ENCODE measurements around the gene DOP1B. TPM values are rescaled to one million over a fixed set of nuclear protein-coding genes. Genes with fewer than 3 reads are reported as not detected.
A peak's percentile ranks its signal among the peaks of the same experiment; 100 is the strongest.
"Not testable (repeated sequence)": the region's sequence is repeated elsewhere in the genome, so short reads cannot be mapped to it uniquely, and the experiment has no call there.

The DOP1B gene
- polyA plus RNA-seq, 1 experiment = 8.5 TPM

DNA sequence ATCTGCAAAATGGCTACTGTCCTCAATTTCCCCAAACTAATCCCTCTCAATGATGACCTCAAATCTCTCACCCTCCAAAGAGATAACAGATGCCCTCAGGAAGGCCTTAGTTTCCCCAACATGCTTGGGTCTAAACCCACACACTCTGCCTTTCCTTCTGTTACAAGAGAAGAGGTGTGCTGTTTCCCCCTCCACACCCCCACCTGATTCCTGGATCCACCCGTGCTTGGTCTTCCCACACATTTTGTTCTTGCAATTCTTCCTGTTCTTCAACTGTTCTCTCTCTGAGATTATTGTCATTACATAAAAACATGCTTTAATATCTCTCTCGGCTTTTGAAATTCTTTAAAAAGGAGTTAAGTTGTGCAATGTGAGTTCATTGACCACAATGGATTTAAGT is 27.4 kb upstream of the DOP1B start:
- TF ChIP-seq, protein P1, sequence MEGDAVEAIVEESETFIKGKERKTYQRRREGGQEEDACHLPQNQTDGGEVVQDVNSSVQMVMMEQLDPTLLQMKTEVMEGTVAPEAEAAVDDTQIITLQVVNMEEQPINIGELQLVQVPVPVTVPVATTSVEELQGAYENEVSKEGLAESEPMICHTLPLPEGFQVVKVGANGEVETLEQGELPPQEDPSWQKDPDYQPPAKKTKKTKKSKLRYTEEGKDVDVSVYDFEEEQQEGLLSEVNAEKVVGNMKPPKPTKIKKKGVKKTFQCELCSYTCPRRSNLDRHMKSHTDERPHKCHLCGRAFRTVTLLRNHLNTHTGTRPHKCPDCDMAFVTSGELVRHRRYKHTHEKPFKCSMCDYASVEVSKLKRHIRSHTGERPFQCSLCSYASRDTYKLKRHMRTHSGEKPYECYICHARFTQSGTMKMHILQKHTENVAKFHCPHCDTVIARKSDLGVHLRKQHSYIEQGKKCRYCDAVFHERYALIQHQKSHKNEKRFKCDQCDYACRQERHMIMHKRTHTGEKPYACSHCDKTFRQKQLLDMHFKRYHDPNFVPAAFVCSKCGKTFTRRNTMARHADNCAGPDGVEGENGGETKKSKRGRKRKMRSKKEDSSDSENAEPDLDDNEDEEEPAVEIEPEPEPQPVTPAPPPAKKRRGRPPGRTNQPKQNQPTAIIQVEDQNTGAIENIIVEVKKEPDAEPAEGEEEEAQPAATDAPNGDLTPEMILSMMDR (IDR thresholded peaks at IDR 0.05; ENCODE audit: insufficient read depth, low read depth, low read length) = no peak
- no peak overlapping the region for H3K4me3 ChIP-seq (ENCODE audit: low read depth, low read length)
- no peak for DNase-seq (ENCODE audit: low read depth)
- no peaks in the 10 kb centered on the region for H3K36me3 ChIP-seq (ENCODE audit: control insufficient read depth, insufficient read depth, low read length)
- POLR2A ChIA-PET = no interaction called here
- CTCF ChIA-PET = no interaction called here
- no peaks in the 10 kb centered on the region for H3K27me3 ChIP-seq (ENCODE audit: control insufficient read depth, insufficient read depth, low read length)

DNA sequence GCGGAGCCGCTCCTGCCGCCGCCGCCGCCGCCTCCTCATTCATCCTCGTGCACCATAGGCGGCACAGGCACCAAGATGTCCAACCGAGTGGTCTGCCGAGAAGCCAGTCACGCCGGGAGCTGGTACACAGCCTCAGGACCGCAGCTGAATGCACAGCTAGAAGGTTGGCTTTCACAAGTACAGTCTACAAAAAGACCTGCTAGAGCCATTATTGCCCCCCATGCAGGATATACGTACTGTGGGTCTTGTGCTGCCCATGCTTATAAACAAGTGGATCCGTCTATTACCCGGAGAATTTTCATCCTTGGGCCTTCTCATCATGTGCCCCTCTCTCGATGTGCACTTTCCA is 26.2 kb upstream of the DOP1B start:
- POLR2A ChIA-PET = interaction anchor here (0.6 kb wide), 1 partner anchor 124 kb away, joined by 4 read pairs; no protein-coding TSS in a partner anchor
- not testable (repeated sequence) for H3K27me3 ChIP-seq (ENCODE audit: control insufficient read depth, insufficient read depth, low read length); H3K36me3 ChIP-seq (ENCODE audit: control insufficient read depth, insufficient read depth, low read length); DNase-seq (ENCODE audit: low read depth)
- CTCF ChIA-PET = interaction anchor here (0.9 kb wide), 1 partner anchor 12 kb away, joined by 4 read pairs; no protein-coding TSS in a partner anchor
- H3K4me3 ChIP-seq (ENCODE audit: low read depth, low read length) = peak overlapping the region; percentile 32

DNA sequence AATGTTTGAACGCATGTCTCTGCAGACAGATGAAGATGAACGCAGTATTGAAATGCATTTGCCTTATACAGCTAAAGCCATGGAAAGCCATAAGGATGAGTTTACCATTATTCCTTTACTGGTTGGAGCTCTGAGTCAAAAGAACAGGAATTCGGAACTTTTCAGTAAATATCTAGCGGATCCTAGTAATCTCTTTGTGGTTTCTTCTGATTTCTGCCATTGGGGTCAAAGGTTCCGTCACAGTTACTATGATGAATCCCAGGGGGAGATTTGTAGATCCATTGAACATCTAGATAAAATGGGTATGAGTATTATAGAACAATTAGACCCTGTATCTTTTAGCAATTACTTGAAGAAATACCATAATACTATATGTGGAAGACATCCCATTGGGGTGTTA is 25.8 kb upstream of the DOP1B start:
- H3K27me3 ChIP-seq (ENCODE audit: control insufficient read depth, insufficient read depth, low read length); H3K36me3 ChIP-seq (ENCODE audit: control insufficient read depth, insufficient read depth, low read length); H3K4me3 ChIP-seq (ENCODE audit: low read depth, low read length); DNase-seq (ENCODE audit: low read depth): not testable (repeated sequence)
- CTCF ChIA-PET = interaction anchor here (0.9 kb wide), 1 partner anchor 11 kb away, joined by 4 read pairs; no protein-coding TSS in a partner anchor
- POLR2A ChIA-PET = interaction anchor here (0.6 kb wide), 1 partner anchor 123 kb away, joined by 4 read pairs; no protein-coding TSS in a partner anchor

DNA sequence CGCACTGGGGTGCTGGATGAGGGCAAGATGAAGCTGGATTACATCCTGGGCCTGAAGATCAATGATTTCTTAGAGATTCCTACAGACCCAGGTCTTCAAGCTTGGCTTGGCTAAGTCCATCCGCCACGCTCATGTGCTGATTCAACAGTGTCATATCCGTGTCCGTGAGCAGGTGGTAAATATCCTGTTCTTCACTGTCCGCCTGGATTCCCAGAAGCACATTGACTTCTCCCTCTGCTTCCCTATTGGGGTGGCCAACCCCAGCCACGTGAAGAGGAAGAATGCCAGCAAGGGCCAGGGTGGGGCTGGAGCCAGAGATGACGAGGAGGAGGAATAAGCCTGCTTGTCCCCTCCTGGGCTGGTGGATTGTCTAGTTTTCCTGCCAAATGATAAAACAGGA is 23.9 kb upstream of the DOP1B start:
- H3K36me3 ChIP-seq (ENCODE audit: control insufficient read depth, insufficient read depth, low read length) = no peaks in the 10 kb centered on the region
- ChIA-PET CTCF (interaction anchor here (0.7 to 1.0 kb wide), 2 partner anchors 31 to 257 kb away, joined by 3 to 5 read pairs; no protein-coding TSS in a partner anchor), POLR2A (no interaction called here)
- no peak overlapping the region for H3K4me3 ChIP-seq (ENCODE audit: low read depth, low read length)
- H3K27me3 ChIP-seq (ENCODE audit: control insufficient read depth, insufficient read depth, low read length) = no peaks in the 10 kb centered on the region
- TF ChIP-seq, protein P1 (IDR thresholded peaks at IDR 0.05; ENCODE audit: insufficient read depth, low read depth, low read length) = no peak
- no peak for DNase-seq (ENCODE audit: low read depth)

DNA sequence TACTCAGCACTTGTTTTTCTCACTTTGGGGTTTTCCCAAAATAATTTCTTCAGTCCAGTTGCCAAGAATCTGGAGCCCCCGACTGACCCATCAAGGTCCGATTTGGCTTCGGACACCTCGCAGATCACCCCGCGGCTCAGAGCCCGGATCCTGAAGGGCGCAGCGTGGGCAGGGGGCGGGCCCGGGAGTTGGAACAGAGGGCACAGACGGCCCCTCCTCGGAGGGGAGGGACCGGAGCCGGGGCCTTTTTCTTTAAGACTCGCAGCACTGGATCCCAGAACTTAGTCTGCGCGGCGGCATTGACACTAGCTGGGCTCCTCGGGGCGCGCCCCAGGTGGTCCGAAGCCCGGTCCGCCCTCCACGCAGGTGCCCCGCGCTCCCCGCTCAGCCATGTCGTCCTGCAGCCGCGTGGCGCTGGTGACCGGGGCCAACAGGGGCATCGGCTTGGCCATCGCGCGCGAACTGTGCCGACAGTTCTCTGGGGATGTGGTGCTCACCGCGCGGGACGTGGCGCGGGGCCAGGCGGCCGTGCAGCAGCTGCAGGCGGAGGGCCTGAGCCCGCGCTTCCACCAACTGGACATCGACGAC is 21.7 kb upstream of the DOP1B start, which contains the start of gene CBR3:
TSS of gene CBR3 (plus strand) at position 277 of the 588 bp plus-strand sequence. CDS start at position 391, 114 bp downstream.
- Histone ChIP-seq H3K36me3 (ENCODE audit: control insufficient read depth, insufficient read depth, low read length) (no peaks in the 10 kb centered on the region), H3K4me3 (ENCODE audit: low read depth, low read length) (peak within 1 kb of the TSS; percentile 72), H3K27me3 (ENCODE audit: control insufficient read depth, insufficient read depth, low read length) (no peaks in the 10 kb centered on the region)
- DNase-seq (ENCODE audit: low read depth) = peak; percentile 19
- TF ChIP-seq, protein P1 (IDR thresholded peaks at IDR 0.05; ENCODE audit: insufficient read depth, low read depth, low read length) = no peak
- ChIA-PET POLR2A (no interaction called here), CTCF (interaction anchor here (1.0 kb wide), 1 partner anchor 9 kb away, joined by 3 read pairs; no protein-coding TSS in a partner anchor)

DNA sequence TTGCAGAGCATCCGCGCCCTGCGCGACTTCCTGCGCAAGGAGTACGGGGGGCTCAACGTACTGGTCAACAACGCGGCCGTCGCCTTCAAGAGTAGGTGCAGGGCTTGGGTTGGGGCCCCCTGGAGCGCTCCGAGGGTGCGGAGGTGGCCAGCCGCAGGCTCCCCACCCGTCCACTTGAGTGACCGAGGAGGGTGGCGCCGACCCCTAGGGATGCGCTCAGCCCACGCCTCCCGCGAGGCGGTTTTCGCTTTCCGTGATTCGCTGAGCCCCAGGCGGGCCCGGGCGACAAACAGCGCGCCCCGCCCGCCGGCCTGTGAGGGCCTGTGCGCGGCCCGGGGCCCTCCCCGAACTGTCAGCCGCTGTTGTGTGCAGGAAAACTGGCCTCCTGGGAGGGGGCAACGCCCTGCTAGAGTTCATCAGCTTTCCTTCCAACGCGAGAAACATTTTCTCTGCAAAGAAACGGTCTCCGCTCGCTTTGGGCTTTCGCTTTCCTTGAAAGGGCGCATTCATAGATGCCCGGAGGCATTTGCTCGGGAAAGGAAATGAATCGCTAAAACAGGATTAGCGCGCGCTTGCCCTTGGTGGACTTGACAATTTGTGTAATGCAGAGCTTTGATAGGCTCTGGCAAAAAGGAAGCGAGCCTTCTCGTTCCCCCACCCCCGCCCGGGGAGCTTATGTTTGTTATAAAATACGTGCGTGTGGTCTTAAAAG is 21.1 kb upstream of the DOP1B start:
- peak; percentile 37 for DNase-seq (ENCODE audit: low read depth)
- Histone ChIP-seq H3K4me3 (ENCODE audit: low read depth, low read length) (peak overlapping the region; percentile 72), H3K36me3 (ENCODE audit: control insufficient read depth, insufficient read depth, low read length) (no peaks in the 10 kb centered on the region), H3K27me3 (ENCODE audit: control insufficient read depth, insufficient read depth, low read length) (no peaks in the 10 kb centered on the region)
- TF ChIP-seq, protein P1 (IDR thresholded peaks at IDR 0.05; ENCODE audit: insufficient read depth, low read depth, low read length) = no peak
- ChIA-PET POLR2A (interaction anchor here (0.9 kb wide), 1 partner anchor 187 kb away, joined by 4 read pairs; no protein-coding TSS in a partner anchor), CTCF (interaction anchor here (1.0 to 9.0 kb wide), 3 partner anchors 10 to 185 kb away, joined by 3 to 63 read pairs (median 3); partner anchors contain the start of gene MORC3)

DNA sequence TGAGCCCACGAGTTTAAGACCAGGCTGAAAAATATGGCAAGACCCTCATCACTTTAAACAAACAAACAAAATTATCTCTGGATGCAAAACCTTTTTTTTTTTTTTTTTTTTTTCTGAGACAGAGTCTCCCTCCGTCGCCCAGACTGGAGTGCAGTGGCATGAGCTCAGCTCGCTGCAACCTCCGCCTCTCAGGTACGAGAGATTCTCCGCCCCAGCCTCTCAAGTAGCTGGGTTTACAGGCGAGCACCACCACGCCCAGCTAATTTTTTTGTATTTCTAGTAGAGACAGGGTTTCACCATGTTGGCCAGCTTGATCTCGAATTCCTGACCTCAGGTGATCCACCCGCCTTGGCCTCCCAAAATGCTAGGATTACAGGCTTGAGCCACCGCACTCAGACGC is 16.8 kb upstream of the DOP1B start:
- POLR2A ChIA-PET = interaction anchor here (0.7 kb wide), 1 partner anchor 25 kb away, joined by 30 read pairs; no protein-coding TSS in a partner anchor
- H3K27me3 ChIP-seq (ENCODE audit: control insufficient read depth, insufficient read depth, low read length); H3K4me3 ChIP-seq (ENCODE audit: low read depth, low read length); H3K36me3 ChIP-seq (ENCODE audit: control insufficient read depth, insufficient read depth, low read length); DNase-seq (ENCODE audit: low read depth): not testable (repeated sequence)
- CTCF ChIA-PET = interaction anchor here (1.1 to 9.0 kb wide), 4 partner anchors 71 to 280 kb away, joined by 3 to 63 read pairs (median 8); partner anchors contain the start of gene MORC3
